ENCODE measurements around the gene ST3GAL3.

Gene ST3GAL3

GRCh38 chr1:43912607-43913006 is 205.3 kb downstream of the ST3GAL3 start:
- Histone ChIP-seq H3K36me3 (peaks cover 0 to 6% (median 4%) of the 10 kb centered on the region in 3 donors), H3K4me1 (no peaks in the 10 kb centered on the region), H3K27me3 (no peaks in the 10 kb centered on the region), H3K9me3 (no peaks in the 10 kb centered on the region), H3K27ac (no peak overlapping the region), H3K4me3 (no peak overlapping the region)
- TF ChIP-seq CTCF (IDR thresholded peaks at IDR 0.05) = no peak
- no peak for DNase-seq
- intact Hi-C loops (cut with DNase I; ENCODE audit: low total_unique reads) = no loop called here

GRCh38 chr1:43913051-43913501 is 205.7 kb downstream of the ST3GAL3 start:
- TF ChIP-seq CTCF (IDR thresholded peaks at IDR 0.05) = no peak
- Histone ChIP-seq H3K27ac (no peak overlapping the region), H3K4me3 (no peak overlapping the region), H3K9me3 (no peaks in the 10 kb centered on the region), H3K36me3 (peaks cover 0 to 6% (median 3%) of the 10 kb centered on the region in 3 donors), H3K4me1 (no peaks in the 10 kb centered on the region), H3K27me3 (no peaks in the 10 kb centered on the region)
- intact Hi-C loops (cut with DNase I; ENCODE audit: low total_unique reads) = no loop called here
- DNase-seq = peak in 1 of 2 donors; percentile 28

- Histone ChIP-seq H3K27me3 (no peaks in the 10 kb centered on the region), H3K4me3 (no peak overlapping the region), H3K9me3 (no peaks in the 10 kb centered on the region), H3K4me1 (no peaks in the 10 kb centered on the region), H3K27ac (no peak overlapping the region), H3K36me3 (peaks cover 0 to 6% (median 3%) of the 10 kb centered on the region in 3 donors)
- no peak for TF ChIP-seq CTCF (IDR thresholded peaks at IDR 0.05)
- intact Hi-C loops (cut with DNase I; ENCODE audit: low total_unique reads) = no loop called here
- no peak for DNase-seq
Observed at GRCh38 chr1:43913666-43914360, 206.5 kb downstream of the ST3GAL3 start.

- no peaks in the 10 kb centered on the region for H3K9me3 ChIP-seq
- intact Hi-C loops (cut with DNase I; ENCODE audit: low total_unique reads) = no loop called here
- peaks cover 0 to 6% (median 4%) of the 10 kb centered on the region in 3 donors for H3K36me3 ChIP-seq
- TF ChIP-seq CTCF (IDR thresholded peaks at IDR 0.05) = no peak
- no peak for DNase-seq
- H3K27ac ChIP-seq = no peak overlapping the region
- no peaks in the 10 kb centered on the region for H3K27me3 ChIP-seq
- no peaks in the 10 kb centered on the region for H3K4me1 ChIP-seq
- no peak overlapping the region for H3K4me3 ChIP-seq
Observed at GRCh38 chr1:43914576-43915525, 207.5 kb downstream of the ST3GAL3 start.

GRCh38 chr1:43919906-43920305 is 212.6 kb downstream of the ST3GAL3 start:
- DNase-seq = no peak
- TF ChIP-seq CTCF (IDR thresholded peaks at IDR 0.05) = no peak
- intact Hi-C loops (cut with DNase I; ENCODE audit: low total_unique reads) = no loop called here
- Histone ChIP-seq H3K4me3 (no peak overlapping the region), H3K27me3 (no peaks in the 10 kb centered on the region), H3K4me1 (no peaks in the 10 kb centered on the region), H3K27ac (no peak overlapping the region), H3K36me3 (peaks cover 0 to 19% (median 0%) of the 10 kb centered on the region in 3 donors), H3K9me3 (no peaks in the 10 kb centered on the region)

Data from tibial artery (tissue), 4 donors.